ENCODE measurements around the gene MAPKAPK3.

DNA sequence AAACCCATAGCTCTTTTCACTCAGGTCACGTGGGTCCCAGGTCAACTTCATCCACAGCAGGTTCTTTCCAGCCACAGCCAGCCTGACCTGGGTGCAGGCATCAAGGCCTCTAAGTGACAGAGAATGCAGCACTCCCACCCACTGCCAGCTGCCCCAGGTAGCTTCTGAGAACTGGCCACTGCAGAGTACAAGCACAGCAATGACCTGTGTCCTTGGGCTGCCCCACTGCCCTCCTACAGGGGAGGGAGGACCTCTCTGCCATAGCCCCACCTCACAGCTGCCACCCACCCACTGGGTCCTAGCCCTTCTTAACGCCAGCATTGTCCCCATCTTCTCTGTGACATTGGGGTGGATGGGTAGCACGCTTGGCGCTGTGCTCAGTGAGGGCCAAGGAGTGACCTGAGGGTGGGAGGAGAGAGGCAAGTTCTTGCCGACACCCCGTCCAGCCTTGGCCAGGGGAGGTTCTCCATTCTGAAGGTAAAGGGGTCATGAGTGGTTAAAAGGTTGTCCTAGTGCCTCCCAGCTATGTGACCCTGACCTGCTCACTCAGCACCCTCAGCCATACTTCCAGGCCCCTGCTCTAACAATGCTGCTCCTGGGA lies 17.7 kb upstream of the MAPKAPK3 start:
- TF ChIP-seq, protein P1, sequence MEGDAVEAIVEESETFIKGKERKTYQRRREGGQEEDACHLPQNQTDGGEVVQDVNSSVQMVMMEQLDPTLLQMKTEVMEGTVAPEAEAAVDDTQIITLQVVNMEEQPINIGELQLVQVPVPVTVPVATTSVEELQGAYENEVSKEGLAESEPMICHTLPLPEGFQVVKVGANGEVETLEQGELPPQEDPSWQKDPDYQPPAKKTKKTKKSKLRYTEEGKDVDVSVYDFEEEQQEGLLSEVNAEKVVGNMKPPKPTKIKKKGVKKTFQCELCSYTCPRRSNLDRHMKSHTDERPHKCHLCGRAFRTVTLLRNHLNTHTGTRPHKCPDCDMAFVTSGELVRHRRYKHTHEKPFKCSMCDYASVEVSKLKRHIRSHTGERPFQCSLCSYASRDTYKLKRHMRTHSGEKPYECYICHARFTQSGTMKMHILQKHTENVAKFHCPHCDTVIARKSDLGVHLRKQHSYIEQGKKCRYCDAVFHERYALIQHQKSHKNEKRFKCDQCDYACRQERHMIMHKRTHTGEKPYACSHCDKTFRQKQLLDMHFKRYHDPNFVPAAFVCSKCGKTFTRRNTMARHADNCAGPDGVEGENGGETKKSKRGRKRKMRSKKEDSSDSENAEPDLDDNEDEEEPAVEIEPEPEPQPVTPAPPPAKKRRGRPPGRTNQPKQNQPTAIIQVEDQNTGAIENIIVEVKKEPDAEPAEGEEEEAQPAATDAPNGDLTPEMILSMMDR (IDR thresholded peaks at IDR 0.05; ENCODE audit: low read depth, low read length, poor library complexity, severe bottlenecking) = no peak
- no peak for TF ChIP-seq EZH2phosphoT487 (IDR thresholded peaks at IDR 0.05; ENCODE audit: borderline replicate concordance, low read length)

Data from DOHH2 (cell line).